ENCODE data around the gene AP1S1.
"Not testable (repeated sequence)": the region's sequence is repeated elsewhere in the genome, so short reads cannot be mapped to it uniquely, and the experiment has no call there.

The AP1S1 gene

DNA sequence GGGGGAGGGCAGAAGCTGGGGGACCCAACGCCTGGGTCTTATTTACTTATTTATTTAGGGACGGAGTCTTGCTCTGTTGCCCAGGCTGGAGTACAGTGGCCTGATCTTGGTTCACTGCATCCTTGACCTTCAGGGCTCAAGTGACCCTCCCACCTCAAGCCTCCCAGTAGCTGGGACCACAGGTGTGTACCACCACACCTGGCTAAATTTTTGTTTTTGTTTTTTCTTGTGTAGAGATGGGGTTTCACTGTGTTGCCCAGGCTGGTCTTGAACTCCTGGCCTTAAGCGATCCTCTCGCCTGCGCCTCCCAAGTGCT lies 48.3 kb downstream of the AP1S1 start:
- Histone ChIP-seq H3K27me3 (ENCODE audit: insufficient read depth, poor library complexity, severe bottlenecking) (peaks cover 21% of the 10 kb centered on the region), H3K27ac (replicated peaks) (no peak overlapping the region), H3K4me3 (replicated peaks; ENCODE audit: insufficient read depth, low read length) (no peak overlapping the region)
- TF ChIP-seq GABPA (IDR thresholded peaks at IDR 0.05; ENCODE audit: low read depth) (no peak), SPI1 (IDR thresholded peaks at IDR 0.05; ENCODE audit: borderline replicate concordance, low read depth) (no peak), POLR2AphosphoS5 (IDR thresholded peaks at IDR 0.05; ENCODE audit: low read depth) (no peak)
- TF ChIP-seq, protein P1, sequence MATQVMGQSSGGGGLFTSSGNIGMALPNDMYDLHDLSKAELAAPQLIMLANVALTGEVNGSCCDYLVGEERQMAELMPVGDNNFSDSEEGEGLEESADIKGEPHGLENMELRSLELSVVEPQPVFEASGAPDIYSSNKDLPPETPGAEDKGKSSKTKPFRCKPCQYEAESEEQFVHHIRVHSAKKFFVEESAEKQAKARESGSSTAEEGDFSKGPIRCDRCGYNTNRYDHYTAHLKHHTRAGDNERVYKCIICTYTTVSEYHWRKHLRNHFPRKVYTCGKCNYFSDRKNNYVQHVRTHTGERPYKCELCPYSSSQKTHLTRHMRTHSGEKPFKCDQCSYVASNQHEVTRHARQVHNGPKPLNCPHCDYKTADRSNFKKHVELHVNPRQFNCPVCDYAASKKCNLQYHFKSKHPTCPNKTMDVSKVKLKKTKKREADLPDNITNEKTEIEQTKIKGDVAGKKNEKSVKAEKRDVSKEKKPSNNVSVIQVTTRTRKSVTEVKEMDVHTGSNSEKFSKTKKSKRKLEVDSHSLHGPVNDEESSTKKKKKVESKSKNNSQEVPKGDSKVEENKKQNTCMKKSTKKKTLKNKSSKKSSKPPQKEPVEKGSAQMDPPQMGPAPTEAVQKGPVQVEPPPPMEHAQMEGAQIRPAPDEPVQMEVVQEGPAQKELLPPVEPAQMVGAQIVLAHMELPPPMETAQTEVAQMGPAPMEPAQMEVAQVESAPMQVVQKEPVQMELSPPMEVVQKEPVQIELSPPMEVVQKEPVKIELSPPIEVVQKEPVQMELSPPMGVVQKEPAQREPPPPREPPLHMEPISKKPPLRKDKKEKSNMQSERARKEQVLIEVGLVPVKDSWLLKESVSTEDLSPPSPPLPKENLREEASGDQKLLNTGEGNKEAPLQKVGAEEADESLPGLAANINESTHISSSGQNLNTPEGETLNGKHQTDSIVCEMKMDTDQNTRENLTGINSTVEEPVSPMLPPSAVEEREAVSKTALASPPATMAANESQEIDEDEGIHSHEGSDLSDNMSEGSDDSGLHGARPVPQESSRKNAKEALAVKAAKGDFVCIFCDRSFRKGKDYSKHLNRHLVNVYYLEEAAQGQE (IDR thresholded peaks at IDR 0.05; ENCODE audit: insufficient replicate concordance, low read depth): no peak
- TF ChIP-seq, protein P2, sequence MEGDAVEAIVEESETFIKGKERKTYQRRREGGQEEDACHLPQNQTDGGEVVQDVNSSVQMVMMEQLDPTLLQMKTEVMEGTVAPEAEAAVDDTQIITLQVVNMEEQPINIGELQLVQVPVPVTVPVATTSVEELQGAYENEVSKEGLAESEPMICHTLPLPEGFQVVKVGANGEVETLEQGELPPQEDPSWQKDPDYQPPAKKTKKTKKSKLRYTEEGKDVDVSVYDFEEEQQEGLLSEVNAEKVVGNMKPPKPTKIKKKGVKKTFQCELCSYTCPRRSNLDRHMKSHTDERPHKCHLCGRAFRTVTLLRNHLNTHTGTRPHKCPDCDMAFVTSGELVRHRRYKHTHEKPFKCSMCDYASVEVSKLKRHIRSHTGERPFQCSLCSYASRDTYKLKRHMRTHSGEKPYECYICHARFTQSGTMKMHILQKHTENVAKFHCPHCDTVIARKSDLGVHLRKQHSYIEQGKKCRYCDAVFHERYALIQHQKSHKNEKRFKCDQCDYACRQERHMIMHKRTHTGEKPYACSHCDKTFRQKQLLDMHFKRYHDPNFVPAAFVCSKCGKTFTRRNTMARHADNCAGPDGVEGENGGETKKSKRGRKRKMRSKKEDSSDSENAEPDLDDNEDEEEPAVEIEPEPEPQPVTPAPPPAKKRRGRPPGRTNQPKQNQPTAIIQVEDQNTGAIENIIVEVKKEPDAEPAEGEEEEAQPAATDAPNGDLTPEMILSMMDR (IDR thresholded peaks at IDR 0.05; ENCODE audit: insufficient read depth, low read length): no peak
- no peak for DNase-seq (ENCODE audit: low read depth in 1 of 2, low spot score in 1 of 2)

DNA sequence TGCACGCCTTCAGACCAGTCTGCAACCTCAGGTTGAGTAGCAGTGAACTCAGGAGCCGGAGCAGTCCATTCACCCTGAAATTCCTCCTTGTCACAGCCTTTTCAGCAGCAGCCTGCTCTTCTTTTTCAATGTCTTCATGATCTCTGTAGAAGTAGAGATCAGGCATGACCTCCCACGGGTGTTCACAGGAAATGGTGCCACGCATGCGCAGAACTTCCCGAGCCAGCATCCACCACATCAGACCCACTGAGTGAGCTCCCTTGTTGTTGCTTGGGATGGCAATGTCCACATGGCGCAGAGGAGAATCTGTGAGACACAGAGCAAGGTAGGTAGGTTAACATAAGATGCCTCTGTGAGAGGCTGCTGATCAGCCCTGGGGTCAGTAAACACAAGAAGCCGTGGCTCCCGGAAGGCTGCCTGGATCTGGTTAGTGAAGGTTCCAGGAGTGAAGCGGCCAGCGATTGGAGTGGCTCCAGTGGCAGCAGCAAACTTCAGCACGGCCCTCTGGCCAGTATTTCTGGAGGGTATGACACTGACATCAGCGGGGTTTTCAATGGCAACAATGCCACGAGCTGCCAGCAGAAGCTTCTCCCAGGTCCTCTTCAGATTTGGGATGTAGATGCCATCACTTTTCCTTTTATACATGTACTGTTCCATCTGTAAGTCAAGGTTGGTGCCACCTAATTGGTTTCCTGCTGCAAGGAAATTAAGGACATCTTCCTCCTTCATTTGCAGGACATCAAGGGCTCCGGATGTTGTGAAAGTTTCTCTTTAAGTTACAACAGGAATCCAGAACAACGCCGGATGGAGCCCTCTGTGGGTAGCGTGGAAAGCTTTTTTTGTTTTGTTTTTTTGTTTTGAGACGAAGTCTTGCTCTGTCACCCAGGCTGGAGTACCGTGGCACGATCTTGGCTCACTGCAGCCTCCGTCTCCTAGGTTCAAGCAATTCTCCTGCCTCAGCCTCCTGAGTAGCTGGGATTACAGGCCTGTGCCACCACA lies 49.8 kb downstream of the AP1S1 start:
- Histone ChIP-seq H3K27me3 (ENCODE audit: insufficient read depth, poor library complexity, severe bottlenecking) (peaks cover 20% of the 10 kb centered on the region), H3K27ac (replicated peaks) (peak overlapping the region; percentile 56)
- TF ChIP-seq GABPA (IDR thresholded peaks at IDR 0.05; ENCODE audit: low read depth): peak; percentile 49; the same call in 1 of the 2 replicates
- peak; percentile 73 to 79 for DNase-seq (ENCODE audit: low read depth in 1 of 2, low spot score in 1 of 2)
- not testable (repeated sequence) for H3K4me3 ChIP-seq (replicated peaks; ENCODE audit: insufficient read depth, low read length)

DNA sequence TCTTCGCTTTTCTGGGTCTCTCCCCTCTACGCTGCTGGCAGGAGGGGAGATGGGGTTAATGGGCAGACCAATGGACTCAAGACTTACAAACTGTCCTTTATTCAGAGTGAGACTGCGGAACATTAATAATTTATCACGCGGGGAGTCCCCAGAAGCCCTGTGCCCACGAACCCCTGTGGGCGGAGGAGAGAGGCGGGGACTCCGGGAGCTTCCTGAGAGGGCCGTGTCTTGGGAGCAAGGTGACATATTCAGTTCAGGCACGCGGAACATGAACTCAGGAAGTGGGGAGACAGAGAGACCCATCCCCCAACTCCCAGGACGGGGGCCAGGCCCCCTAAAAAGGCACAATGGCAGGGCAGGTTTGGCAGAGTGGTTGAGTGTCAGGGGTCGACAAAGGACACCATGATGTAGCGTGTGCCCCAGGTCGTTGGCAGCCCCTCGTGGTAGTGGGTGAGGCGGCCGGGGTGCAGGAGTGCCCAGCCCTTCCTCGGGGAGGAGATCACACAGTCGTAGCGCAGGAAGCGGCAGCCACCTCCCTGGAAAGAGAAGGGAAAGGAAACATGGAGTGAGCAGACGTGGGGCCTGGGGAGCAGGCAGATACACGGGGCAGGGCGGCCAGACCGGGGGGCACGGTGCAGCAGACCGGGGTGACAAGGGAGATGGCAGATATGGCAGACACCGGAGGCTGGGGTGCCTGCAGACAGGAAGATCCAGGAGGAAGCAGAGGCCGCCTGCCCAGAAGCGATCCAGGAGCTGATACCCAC lies 51.8 kb downstream of the AP1S1 start:
- H3K27me3 ChIP-seq (ENCODE audit: insufficient read depth, poor library complexity, severe bottlenecking): peaks cover 11% of the 10 kb centered on the region

More for the DNA sequence above, 51.8 kb downstream of the AP1S1 start:
- DNase-seq (ENCODE audit: low read depth in 1 of 2, low spot score in 1 of 2): no peak
- Histone ChIP-seq H3K27ac (replicated peaks) (no peak overlapping the region), H3K4me3 (replicated peaks; ENCODE audit: insufficient read depth, low read length) (no peak overlapping the region)
- no peak for TF ChIP-seq SPI1 (IDR thresholded peaks at IDR 0.05; ENCODE audit: borderline replicate concordance, low read depth)
- no peak for TF ChIP-seq GABPA (IDR thresholded peaks at IDR 0.05; ENCODE audit: low read depth)
- TF ChIP-seq, protein P1 (IDR thresholded peaks at IDR 0.05; ENCODE audit: insufficient replicate concordance, low read depth): no peak
- TF ChIP-seq POLR2AphosphoS5 (IDR thresholded peaks at IDR 0.05; ENCODE audit: low read depth): no peak
- TF ChIP-seq, protein P2 (IDR thresholded peaks at IDR 0.05; ENCODE audit: insufficient read depth, low read length): no peak

Measured in HL-60 (cell line).